Uterus (tissue), 4 donors: Measurements from ENCODE around the gene RERGL. TPM values are rescaled to one million over a fixed set of nuclear protein-coding genes. Genes with fewer than 3 reads are reported as not detected.
"Not testable (repeated sequence)": the region's sequence is repeated elsewhere in the genome, so short reads cannot be mapped to it uniquely, and the experiment has no call there.

Source experiments
- DNase-seq, 2 donors: peaks; one replicate each; pipeline ENCODE4 v3.0.0-alpha.2; 2019 to 2020
- H3K27ac ChIP-seq, 2 donors: fragments of 200-600 bp; sonication (generic); 1 replicate in 1 of 2; 2 replicates in 1 of 2; pipeline ENCODE4 v1.5.1; 2016 to 2018
- H3K27me3 ChIP-seq, 2 donors: fragments of 200-600 bp; sonication (generic); one replicate each; pipeline ENCODE4 v1.5.1; 2018 to 2019; ENCODE audit warnings: control low read depth in 1 of 2
- H3K36me3 ChIP-seq, 2 donors: fragments of 200-600 bp; sonication (generic); one replicate each; pipeline ENCODE4 v1.5.1; 2019; ENCODE audit warnings: control low read depth in 1 of 2
- H3K4me1 ChIP-seq, 2 donors: fragments of 200-600 bp; sonication (generic); one replicate each; pipeline ENCODE4 v1.5.1; 2018 to 2019; ENCODE audit warnings: control low read depth in 1 of 2
- H3K4me3 ChIP-seq, 2 donors: fragments of 200-600 bp; sonication (generic); 1 replicate in 1 of 2; 2 replicates in 1 of 2; pipeline ENCODE4 v1.5.1; 2018 to 2019; ENCODE audit warnings: mild to moderate bottlenecking in 1 of 2
- H3K9me3 ChIP-seq, 2 donors: fragments of 200-600 bp; sonication (generic); one replicate each; pipeline ENCODE4 v1.5.1; 2019; ENCODE audit warnings: control low read depth in 1 of 2
- POLR2A ChIP-seq, 2 donors: fragments of 450-650 bp; IDR thresholded peaks; one replicate each; pipeline ENCODE4 v1.6.1; 2016; ENCODE audit warnings: antibody characterized with exemption in 2 of 2, mild to moderate bottlenecking in 1 of 2, moderate library complexity in 1 of 2
- intact Hi-C: fragments of 100-400 bp; cut with DNase I; formaldehyde crosslinking; loops from one replicate; pipeline ENCODE4 v1.15.1; 2023; ENCODE audit warnings: low total_unique reads
- total RNA-seq, 4 donors: library from RNA; depleted of rRNA in 3 of 4; stranded (reverse); fragments of >200 nt in 3 of 4; gene quantifications; one replicate each; pipeline versions ENCODE4 v1.1.0 to v1.2.4, GENCODE V29; 2014 to 2023
- TF ChIP-seq, protein P1 (sequence below), 4 experiments: fragments of 200-600 bp in 2 of 4; fragments of 450-650 bp in 2 of 4; sonication (generic) in 2 of 4; IDR thresholded peaks; one replicate each; pipeline ENCODE4 v1.5.1; 2016 to 2019; ENCODE audit warnings: antibody characterized with exemption in 4 of 4, mild to moderate bottlenecking in 2 of 4, moderate library complexity in 1 of 4
- donor health status: DM: yes; HTN: yes; CAD: no.

Gene RERGL
- total RNA-seq, 4 donors from 2014 or later: 3.1 to 33.9 (median 7.3) TPM

DNA sequence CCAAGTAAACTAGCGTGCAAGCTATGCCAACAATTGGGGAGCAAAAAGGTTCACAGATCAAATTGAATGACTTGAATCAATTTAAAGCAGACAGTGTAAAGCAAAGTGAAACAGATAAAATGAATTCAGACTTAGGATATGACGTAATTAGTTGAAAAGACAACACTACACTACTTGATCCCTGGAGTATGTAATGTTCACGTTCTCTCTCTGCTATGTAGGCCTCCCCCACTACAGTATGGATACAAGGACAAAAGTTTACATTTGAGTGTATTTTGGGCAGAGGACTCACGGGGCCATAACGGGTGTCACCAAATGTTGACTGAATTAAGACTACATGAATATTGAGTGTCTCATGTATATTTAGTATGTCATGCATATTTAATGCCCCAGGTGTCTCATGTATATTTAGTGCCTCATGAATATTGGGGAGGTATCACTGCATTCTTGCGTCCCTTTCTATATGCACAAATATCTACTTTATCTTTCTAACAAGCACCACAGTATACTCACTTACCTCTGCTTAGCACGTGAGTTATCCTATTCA is 44.5 kb downstream of the RERGL start:
- Histone ChIP-seq H3K4me1 (no peaks in the 10 kb centered on the region), H3K36me3 (no peaks in the 10 kb centered on the region), H3K9me3 (no peaks in the 10 kb centered on the region), H3K27ac (no peak overlapping the region), H3K27me3 (no peaks in the 10 kb centered on the region), H3K4me3 (no peak overlapping the region)
- no peak for DNase-seq
- intact Hi-C loops: no loop called here
- TF ChIP-seq, protein P1, sequence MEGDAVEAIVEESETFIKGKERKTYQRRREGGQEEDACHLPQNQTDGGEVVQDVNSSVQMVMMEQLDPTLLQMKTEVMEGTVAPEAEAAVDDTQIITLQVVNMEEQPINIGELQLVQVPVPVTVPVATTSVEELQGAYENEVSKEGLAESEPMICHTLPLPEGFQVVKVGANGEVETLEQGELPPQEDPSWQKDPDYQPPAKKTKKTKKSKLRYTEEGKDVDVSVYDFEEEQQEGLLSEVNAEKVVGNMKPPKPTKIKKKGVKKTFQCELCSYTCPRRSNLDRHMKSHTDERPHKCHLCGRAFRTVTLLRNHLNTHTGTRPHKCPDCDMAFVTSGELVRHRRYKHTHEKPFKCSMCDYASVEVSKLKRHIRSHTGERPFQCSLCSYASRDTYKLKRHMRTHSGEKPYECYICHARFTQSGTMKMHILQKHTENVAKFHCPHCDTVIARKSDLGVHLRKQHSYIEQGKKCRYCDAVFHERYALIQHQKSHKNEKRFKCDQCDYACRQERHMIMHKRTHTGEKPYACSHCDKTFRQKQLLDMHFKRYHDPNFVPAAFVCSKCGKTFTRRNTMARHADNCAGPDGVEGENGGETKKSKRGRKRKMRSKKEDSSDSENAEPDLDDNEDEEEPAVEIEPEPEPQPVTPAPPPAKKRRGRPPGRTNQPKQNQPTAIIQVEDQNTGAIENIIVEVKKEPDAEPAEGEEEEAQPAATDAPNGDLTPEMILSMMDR (IDR thresholded peaks at IDR 0.05): no peak
- TF ChIP-seq POLR2A (IDR thresholded peaks at IDR 0.05): no peak

DNA sequence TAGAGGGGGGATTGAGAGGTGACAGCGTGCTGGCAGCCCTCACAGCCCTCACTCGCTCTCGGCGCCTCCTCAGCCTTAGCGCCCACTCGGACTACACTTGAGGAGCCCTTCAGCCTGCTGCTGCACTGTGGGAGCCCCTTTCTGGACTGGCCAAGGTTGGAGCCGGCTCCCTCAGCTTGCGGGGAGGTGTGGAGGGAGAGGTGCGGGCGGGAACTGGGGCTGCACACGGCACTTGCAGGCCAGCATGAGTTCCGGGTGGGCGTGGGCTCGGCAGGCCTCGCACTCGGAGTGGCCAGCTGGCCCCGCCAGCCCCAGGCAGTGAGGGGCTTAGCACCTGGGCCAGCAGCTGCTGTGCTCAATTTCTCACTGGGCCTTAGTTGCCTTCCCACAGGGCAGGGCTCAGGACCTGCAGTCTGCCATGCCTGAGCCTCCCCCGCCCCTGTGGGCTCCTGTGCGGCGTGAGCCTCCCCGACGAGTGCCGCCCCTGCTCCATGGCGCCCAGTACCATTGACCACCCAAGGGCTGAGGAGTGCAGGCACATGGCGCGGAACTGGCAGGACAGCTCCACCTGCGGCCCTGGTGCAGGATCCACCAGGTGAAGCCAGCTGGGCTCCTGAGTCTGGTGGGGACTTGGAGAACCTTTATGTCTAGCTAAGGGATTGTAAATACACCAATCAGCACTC is 49.8 kb downstream of the RERGL start:
- H3K4me3 ChIP-seq, DNase-seq, H3K27ac ChIP-seq, H3K27me3 ChIP-seq, H3K36me3 ChIP-seq, H3K4me1 ChIP-seq, H3K9me3 ChIP-seq, intact Hi-C loops: not testable (repeated sequence)

Other genes starting within 250 kb of the RERGL start
- gene PIK3C2G, start 171.3 kb upstream of the RERGL start, total RNA-seq: 1 to 10 TPM in 1 of 4 donors, under 1 TPM in 2, not detected in 1; under 0.01 to 2.2 (median 0.34) TPM